ENCODE measurements around the gene NAP1L5. TPM values are rescaled to one million over a fixed set of nuclear protein-coding genes. Genes with fewer than 3 reads are reported as not detected.

Gene NAP1L5
- total and polyA plus RNA-seq, 9 of the 15 experiments (the other 6 are each of a cell fraction or from before 2014, with no cell fraction given): 2.4 to 10.6 (median 7.0) TPM

DNA sequence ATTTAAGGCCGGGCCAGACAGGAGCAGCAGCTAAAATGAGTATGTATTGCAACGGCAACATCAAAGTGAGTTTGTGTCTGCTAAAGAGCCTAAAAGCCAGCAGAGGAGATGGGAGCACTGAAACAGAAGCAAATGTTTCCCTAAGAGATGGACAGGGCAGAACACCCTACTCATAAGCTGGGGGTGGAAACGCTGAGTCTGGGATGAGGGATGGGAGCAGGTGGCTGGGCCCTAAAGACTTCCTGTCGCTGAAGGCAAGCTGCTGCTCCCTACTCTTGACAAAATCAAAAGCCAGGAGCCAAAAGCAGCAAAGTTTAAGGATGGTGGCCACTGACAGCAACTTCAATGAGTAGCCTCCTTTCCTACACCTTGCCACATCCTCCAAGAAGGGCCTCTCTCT lies 40.6 kb upstream of the NAP1L5 start:
- Histone ChIP-seq H4K20me1 (replicated peaks; ENCODE audit: control insufficient read depth, insufficient read depth, low read length) (no peaks in the 10 kb centered on the region), H2AFZ (ENCODE audit: low read depth, low read length) (no peak overlapping the region), H3K4me2 (ENCODE audit: insufficient read depth, low read length) (no peak overlapping the region), H3K27ac (ENCODE audit: extremely low read depth, low read depth, low read length) (no peak overlapping the region), H3K27me3 (ENCODE audit: control insufficient read depth in 2 of 2, insufficient read depth in 2 of 2, low read length in 2 of 2) (no peaks in the 10 kb centered on the region), H3K4me3 (no peak overlapping the region), H3K4me1 (replicated peaks in 1 of 2; ENCODE audit: control insufficient read depth in 2 of 2, insufficient read depth in 2 of 2, low read length in 2 of 2) (peaks cover 0 to 2% of the 10 kb centered on the region in 2 experiments; a peak in 1 of 5 replicates), H3K9me1 (ENCODE audit: control insufficient read depth, insufficient read depth, low read length) (no peaks in the 10 kb centered on the region), H3K36me3 (ENCODE audit: control insufficient read depth, insufficient read depth, low read length) (peaks cover 32% of the 10 kb centered on the region; the same call in 2 of the 3 replicates), H3K79me2 (ENCODE audit: control insufficient read depth, insufficient read depth, low read length) (no peaks in the 10 kb centered on the region), H3K9ac (ENCODE audit: insufficient read depth in 1 of 2, low read depth in 2 of 2, low read length in 2 of 2) (no peak overlapping the region), H3K9me3 (replicated peaks; ENCODE audit: control insufficient read depth, insufficient read depth, low read depth, low read length) (no peaks in the 10 kb centered on the region)
- intact Hi-C loops (cut with micrococcal nuclease): no loop called here
- ChIA-PET CTCF (ENCODE audit: low intra/inter-chr PET ratio) (no interaction called here), POLR2A (no interaction called here)
- TF ChIP-seq IFI16 (CRISPR knock-in tag; IDR thresholded peaks at IDR 0.05) (no peak), CXXC5 (CRISPR knock-in tag; IDR thresholded peaks at IDR 0.05) (no peak), ZNF175 (CRISPR knock-in tag; IDR thresholded peaks at IDR 0.05; ENCODE audit: low read depth) (no peak), MCM7 (IDR thresholded peaks at IDR 0.05) (no peak)
- TF ChIP-seq, protein P1, sequence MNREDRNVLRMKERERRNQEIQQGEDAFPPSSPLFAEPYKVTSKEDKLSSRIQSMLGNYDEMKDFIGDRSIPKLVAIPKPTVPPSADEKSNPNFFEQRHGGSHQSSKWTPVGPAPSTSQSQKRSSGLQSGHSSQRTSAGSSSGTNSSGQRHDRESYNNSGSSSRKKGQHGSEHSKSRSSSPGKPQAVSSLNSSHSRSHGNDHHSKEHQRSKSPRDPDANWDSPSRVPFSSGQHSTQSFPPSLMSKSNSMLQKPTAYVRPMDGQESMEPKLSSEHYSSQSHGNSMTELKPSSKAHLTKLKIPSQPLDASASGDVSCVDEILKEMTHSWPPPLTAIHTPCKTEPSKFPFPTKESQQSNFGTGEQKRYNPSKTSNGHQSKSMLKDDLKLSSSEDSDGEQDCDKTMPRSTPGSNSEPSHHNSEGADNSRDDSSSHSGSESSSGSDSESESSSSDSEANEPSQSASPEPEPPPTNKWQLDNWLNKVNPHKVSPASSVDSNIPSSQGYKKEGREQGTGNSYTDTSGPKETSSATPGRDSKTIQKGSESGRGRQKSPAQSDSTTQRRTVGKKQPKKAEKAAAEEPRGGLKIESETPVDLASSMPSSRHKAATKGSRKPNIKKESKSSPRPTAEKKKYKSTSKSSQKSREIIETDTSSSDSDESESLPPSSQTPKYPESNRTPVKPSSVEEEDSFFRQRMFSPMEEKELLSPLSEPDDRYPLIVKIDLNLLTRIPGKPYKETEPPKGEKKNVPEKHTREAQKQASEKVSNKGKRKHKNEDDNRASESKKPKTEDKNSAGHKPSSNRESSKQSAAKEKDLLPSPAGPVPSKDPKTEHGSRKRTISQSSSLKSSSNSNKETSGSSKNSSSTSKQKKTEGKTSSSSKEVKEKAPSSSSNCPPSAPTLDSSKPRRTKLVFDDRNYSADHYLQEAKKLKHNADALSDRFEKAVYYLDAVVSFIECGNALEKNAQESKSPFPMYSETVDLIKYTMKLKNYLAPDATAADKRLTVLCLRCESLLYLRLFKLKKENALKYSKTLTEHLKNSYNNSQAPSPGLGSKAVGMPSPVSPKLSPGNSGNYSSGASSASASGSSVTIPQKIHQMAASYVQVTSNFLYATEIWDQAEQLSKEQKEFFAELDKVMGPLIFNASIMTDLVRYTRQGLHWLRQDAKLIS (CRISPR knock-in tag; IDR thresholded peaks at IDR 0.05): no peak
- no peak for DNase-seq (ENCODE audit: extremely low read depth in 1 of 4, low spot score in 3 of 4)
- no peak for FAIRE-seq
- WGBS (ENCODE audit: insufficient coverage, low coverage, missing lambda C conversion rate): 84% methylated on average over 4 of the region's 4 CpGs
- no peak for ATAC-seq
- in situ Hi-C loops (cut with MboI): no loop called here
- no TSS peak for BruUV-seq (replicated peaks)

All from K562 (cell line).